ENCODE data around the gene PRDM12.

DNA sequence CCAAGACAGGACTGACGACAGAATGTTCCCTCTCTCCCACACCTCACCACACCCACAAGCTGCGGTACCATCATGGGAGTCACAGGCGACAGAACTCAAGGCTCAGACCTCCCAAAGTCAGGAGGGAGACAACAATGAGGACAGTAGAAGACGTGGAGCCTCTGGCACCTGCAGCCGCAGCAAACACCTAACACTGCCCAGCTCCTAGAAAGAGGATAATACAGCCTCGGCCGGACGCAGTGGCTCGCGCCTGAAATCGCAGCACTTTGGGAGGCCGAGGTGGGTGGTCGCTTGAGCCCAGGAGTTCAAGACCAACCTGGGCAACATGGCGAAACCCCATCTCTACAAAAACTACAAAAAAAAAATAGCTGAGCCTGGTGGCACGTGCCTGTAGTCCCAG, 13.2 kb upstream of the PRDM12 start:
- TF ChIP-seq POLR2A (IDR thresholded peaks at IDR 0.05; ENCODE audit: low read depth, low read length) (no peak), POU2F2 (IDR thresholded peaks at IDR 0.05; ENCODE audit: low read depth, low read length) (no peak), POLR2AphosphoS5 (IDR thresholded peaks at IDR 0.05; ENCODE audit: low read depth, low read length) (no peak), SPI1 (IDR thresholded peaks at IDR 0.05; ENCODE audit: low read depth, low read length) (no peak), PAX5 (IDR thresholded peaks at IDR 0.05; ENCODE audit: insufficient read depth, low read length, severe bottlenecking) (no peak), TAF1 (IDR thresholded peaks at IDR 0.05; ENCODE audit: low read depth, low read length) (no peak)
